ENCODE data around the gene INTS4.

GRCh38 chr11:78032090-78032489 is 37.6 kb upstream of the INTS4 start:
- TF ChIP-seq CTCF (IDR thresholded peaks at IDR 0.05) (no peak), POLR2A (IDR thresholded peaks at IDR 0.05) (no peak)

All from heart left ventricle (tissue), 13 donors.